Right lobe of liver (tissue), 6 donors: Measurements from ENCODE around the gene NANOS3. TPM values are rescaled to one million over a fixed set of nuclear protein-coding genes. Genes with fewer than 3 reads are reported as not detected.
"Not testable (repeated sequence)": the region's sequence is repeated elsewhere in the genome, so short reads cannot be mapped to it uniquely, and the experiment has no call there.

ENCODE experiments used
- ATAC-seq, 4 donors: fragments of 200-7000 bp; cut with Tn5 transposase; one replicate each; pipeline ENCODE4 v1.9.1; 2020; ENCODE audit warnings: mild to moderate bottlenecking in 4 of 4, moderate library complexity in 4 of 4
- DNase-seq, 3 donors: peaks; one replicate each; pipeline ENCODE4 v3.0.0-alpha.2; 2020
- H3K27ac ChIP-seq, 3 donors: fragments of 200-600 bp; one replicate each; pipeline ENCODE4 v1.8.0; 2022
- H3K27me3 ChIP-seq, 2 donors: fragments of 200-600 bp; one replicate each; pipeline ENCODE4 v1.8.0; 2022
- H3K36me3 ChIP-seq, 4 donors: fragments of 200-600 bp; sonication (generic) in 1 of 4; one replicate each; pipeline versions ENCODE4 v1.5.1 to v1.8.0; 2017 to 2022; ENCODE audit warnings: control low read depth in 1 of 4
- H3K4me1 ChIP-seq, 4 donors: fragments of 200-600 bp; sonication (generic) in 1 of 4; one replicate each; pipeline versions ENCODE4 v1.5.1 to v1.8.0; 2017 to 2022; ENCODE audit warnings: control low read depth in 1 of 4
- H3K4me3 ChIP-seq, 3 donors: fragments of 200-600 bp; one replicate each; pipeline ENCODE4 v1.8.0; 2022
- H3K9me3 ChIP-seq, 4 donors: fragments of 200-600 bp; sonication (generic) in 1 of 4; one replicate each; pipeline versions ENCODE4 v1.5.1 to v1.8.0; 2017 to 2022; ENCODE audit warnings: control low read depth in 1 of 4
- CTCF ChIP-seq, 4 donors: fragments of 200-600 bp in 3 of 4; fragments of 450-650 bp in 1 of 4; IDR thresholded peaks; one replicate each; pipeline versions ENCODE4 v1.5.1 to v1.8.0; 2016 to 2022; ENCODE audit warnings: antibody characterized with exemption in 4 of 4, mild to moderate bottlenecking in 2 of 4
- POLR2A ChIP-seq: fragments of 450-650 bp; IDR thresholded peaks from one replicate; pipeline ENCODE4 v1.6.1; 2017; ENCODE audit warnings: antibody characterized with exemption, mild to moderate bottlenecking
- WGBS: methylation state at CpG from one replicate; pipeline ENCODE4 v1.1.6; 2018; ENCODE audit warnings: low coverage, low lambda C conversion rate; ENCODE audit not compliant: insufficient coverage; ENCODE audit errors: missing lambda C conversion rate; 5-methylcytosine and 5-hydroxymethylcytosine counted together
- intact Hi-C, 2 donors: fragments of 100-400 bp; cut with DNase I; formaldehyde crosslinking; loops; one replicate each; pipeline versions ENCODE4 v1.11.2 to v1.14.1; 2022
- total RNA-seq, 6 experiments: library from RNA; depleted of rRNA in 2 of 6; stranded (reverse); fragments of >200 nt in 2 of 6; fragmentation: NEBNext Ultra II Directional in 3 of 6; extraction: Animal tissue kit (Norgen Biotek cat#: 25700) in 3 of 6; gene quantifications; one replicate each; pipeline versions ENCODE4 v1.1.0 to v1.2.4, GENCODE V29; 2016 to 2023
- donor health status: DM: no; HTN: yes; CAD: no.
- donor health status: DM: no; HTN: no; CAD: no.
- donor health status: DM: no; HTN: no; CAD: no.
- donor health status: DM: no; HTN: yes; CAD: no.
- donor health status: DM: no; HTN: yes; CAD: no.

The NANOS3 gene
- total RNA-seq, 6 experiments from 2014 or later = not detected

GRCh38 chr19:13848340-13848677 is 28.6 kb upstream of the NANOS3 start:
- no peaks in the 10 kb centered on the region for H3K36me3 ChIP-seq
- H3K4me3 ChIP-seq = no peak overlapping the region
- H3K27me3 ChIP-seq = no peaks in the 10 kb centered on the region
- ATAC-seq (no peak), DNase-seq (no peak)
- 62% methylated on average over 4 of the region's 4 CpGs for WGBS
- no peaks in the 10 kb centered on the region for H3K9me3 ChIP-seq
- H3K27ac ChIP-seq = peak overlapping the region in 2 of 3 donors; percentile 88 to 99
- TF ChIP-seq POLR2A (no peak), CTCF (IDR thresholded peaks at IDR 0.05) (no peak)
- no peaks in the 10 kb centered on the region for H3K4me1 ChIP-seq
- intact Hi-C loops = no loop called here

GRCh38 chr19:13848798-13849676 is 27.9 kb upstream of the NANOS3 start:
- ATAC-seq = no peak
- Histone ChIP-seq H3K9me3 (no peaks in the 10 kb centered on the region), H3K36me3 (no peaks in the 10 kb centered on the region), H3K4me3 (no peak overlapping the region), H3K27ac (no peak overlapping the region), H3K27me3 (no peaks in the 10 kb centered on the region), H3K4me1 (no peaks in the 10 kb centered on the region)
- DNase-seq = no peak
- 72% methylated on average over 9 of the region's 16 CpGs for WGBS
- intact Hi-C loops = no loop called here
- TF ChIP-seq CTCF (IDR thresholded peaks at IDR 0.05) (no peak), POLR2A (no peak)

GRCh38 chr19:13849991-13850909 is 26.7 kb upstream of the NANOS3 start:
- Histone ChIP-seq H3K4me3 (peak overlapping the region in 1 of 3 donors; percentile 17), H3K9me3 (no peaks in the 10 kb centered on the region), H3K27ac (peak overlapping the region; percentile 56 to 66 (median 60)), H3K4me1 (no peaks in the 10 kb centered on the region), H3K27me3 (no peaks in the 10 kb centered on the region), H3K36me3 (no peaks in the 10 kb centered on the region)
- TF ChIP-seq POLR2A = peak; percentile 55
- TF ChIP-seq CTCF (IDR thresholded peaks at IDR 0.05) = no peak
- peak; percentile 30 to 51 (median 45) for ATAC-seq
- intact Hi-C loops = no loop called here
- peak; percentile 71 to 87 (median 81) for DNase-seq
- 39% methylated on average over 14 of the region's 66 CpGs for WGBS

GRCh38 chr19:13850910-13851733 is 25.8 kb upstream of the NANOS3 start:
- no peaks in the 10 kb centered on the region for H3K27me3 ChIP-seq
- TF ChIP-seq CTCF (IDR thresholded peaks at IDR 0.05) = no peak
- TF ChIP-seq POLR2A = no peak
- H3K27ac ChIP-seq = peak overlapping the region; percentile 56 to 66 (median 60)
- H3K4me3 ChIP-seq = no peak overlapping the region
- no peaks in the 10 kb centered on the region for H3K36me3 ChIP-seq
- peak in 3 of 4 donors; percentile 7 to 20 (median 20) for ATAC-seq
- peak in 2 of 3 donors; percentile 53 to 62 for DNase-seq
- WGBS = 45% methylated on average over 5 of the region's 26 CpGs
- H3K9me3 ChIP-seq = no peaks in the 10 kb centered on the region
- H3K4me1 ChIP-seq = no peaks in the 10 kb centered on the region
- intact Hi-C loops = no loop called here

GRCh38 chr19:13851734-13852114 is 25.2 kb upstream of the NANOS3 start:
- H3K9me3 ChIP-seq, H3K36me3 ChIP-seq, H3K4me1 ChIP-seq, H3K27me3 ChIP-seq, intact Hi-C loops, DNase-seq, H3K4me3 ChIP-seq, ATAC-seq: not testable (repeated sequence)
- WGBS = 83% methylated on average over 4 of the region's 5 CpGs
- peak overlapping the region in 2 of 3 donors; percentile 29 to 66 for H3K27ac ChIP-seq

GRCh38 chr19:13852171-13852707 is 24.7 kb upstream of the NANOS3 start:
- H3K36me3 ChIP-seq, intact Hi-C loops, H3K4me1 ChIP-seq, DNase-seq, H3K4me3 ChIP-seq, ATAC-seq, H3K27ac ChIP-seq, H3K9me3 ChIP-seq, H3K27me3 ChIP-seq: not testable (repeated sequence)
- WGBS = 63% methylated on average over 10 of the region's 12 CpGs
